DMS53 treated with DMSO at 0.1 percent for 48 hours (cell line): ENCODE measurements around the gene TMEM255B.
"Not testable (repeated sequence)": the region's sequence is repeated elsewhere in the genome, so short reads cannot be mapped to it uniquely, and the experiment has no call there.

ENCODE experiments used
- DNase-seq: peaks from one replicate; lab custom pipeline; 2025; ENCODE audit not compliant: unreplicated experiment; lab: John Stamatoyannopoulos, UW

The TMEM255B gene

DNA sequence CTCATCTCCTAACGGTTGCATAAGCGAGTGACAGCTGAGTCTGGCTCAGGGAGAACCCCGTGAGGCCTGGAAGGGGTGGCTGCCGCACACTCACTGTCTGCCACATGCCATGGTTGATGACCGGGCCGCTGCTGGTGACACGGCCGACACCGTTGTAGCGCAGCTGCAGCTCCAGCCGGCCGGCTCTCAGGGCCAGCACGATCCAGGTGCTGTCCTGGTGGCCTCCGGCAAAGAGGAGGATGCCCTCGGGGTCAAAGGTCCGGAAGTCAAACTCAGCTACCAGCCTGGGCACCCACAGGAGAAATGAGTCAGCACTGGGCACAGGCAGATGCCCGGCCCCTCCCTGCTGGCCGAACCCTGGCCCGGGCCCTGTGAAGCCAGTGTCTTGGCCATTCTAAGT lies 73.2 kb downstream of the TMEM255B start:
- no peak for DNase-seq

DNA sequence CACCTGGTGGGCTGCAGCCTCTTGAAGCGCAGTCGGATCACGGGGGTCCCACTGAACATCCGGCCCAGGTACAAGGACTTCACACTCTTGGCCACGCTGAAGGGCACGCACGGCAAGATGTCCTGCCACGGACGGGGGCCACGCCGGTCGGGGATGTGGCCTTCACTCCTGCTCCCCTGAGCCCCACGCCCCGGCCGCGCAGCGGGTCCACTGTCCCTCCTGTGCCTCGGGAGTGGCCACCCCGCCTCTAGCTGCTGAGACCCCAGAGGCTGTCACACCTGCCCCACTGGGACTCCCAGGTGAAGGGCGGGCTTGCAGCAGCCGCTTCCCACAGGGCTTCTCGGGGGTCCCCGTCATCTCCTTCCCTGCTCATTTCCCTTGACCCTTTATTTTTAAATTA lies 73.6 kb downstream of the TMEM255B start:
- DNase-seq, result no peak

DNA sequence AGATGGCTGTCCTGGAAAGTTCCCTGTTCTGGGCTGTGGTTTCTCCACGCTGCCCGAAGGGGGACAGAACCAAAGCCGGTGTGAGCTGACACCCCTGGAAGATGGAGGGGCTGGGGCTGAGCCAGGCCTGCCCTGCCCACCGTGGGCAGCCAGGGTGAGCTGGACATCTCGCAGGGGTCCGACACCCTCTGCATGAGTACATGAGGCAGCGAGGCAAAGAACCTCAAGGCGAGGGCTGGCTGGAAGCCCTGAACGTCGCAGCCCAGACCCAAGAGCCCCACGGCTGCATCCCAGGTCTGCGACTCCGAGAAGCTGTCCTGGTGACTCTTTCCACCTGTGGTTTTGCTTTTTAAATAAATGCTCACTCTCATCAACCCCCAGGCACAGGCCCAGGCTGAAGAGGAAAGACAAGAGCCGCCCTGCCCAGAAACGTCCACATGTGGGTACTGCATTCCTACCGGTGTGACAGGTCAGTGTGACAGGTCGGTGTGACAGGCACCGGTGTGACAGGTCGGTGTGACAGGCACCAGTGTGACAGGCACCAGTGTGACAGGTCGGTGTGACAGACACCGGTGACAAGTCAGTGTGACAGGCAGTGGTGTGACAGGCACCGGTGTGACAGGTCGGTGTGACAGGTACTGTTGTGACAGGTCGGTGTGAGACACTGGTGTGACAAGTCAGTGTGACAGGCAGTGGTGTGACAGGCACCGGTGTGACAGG lies 74.2 kb downstream of the TMEM255B start:
- DNase-seq, result no peak

DNA sequence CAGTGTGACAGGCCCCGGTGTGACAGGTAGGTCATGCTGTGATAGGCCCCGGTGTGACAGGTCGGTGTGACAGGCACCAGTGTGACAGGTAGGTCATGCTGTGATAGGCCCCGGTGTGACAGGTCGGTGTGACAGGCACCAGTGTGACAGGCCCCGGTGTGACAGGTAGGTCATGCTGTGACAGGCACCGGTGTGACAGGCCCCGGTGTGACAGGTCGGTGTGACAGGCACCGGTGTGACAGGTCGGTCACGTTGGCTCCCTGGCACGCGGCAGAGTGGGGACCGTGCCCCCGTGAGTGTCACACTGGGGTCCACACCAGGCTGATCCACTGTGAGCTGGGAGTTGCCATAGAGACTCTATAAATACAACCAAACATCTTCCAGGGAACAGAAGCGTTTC lies 75.0 kb downstream of the TMEM255B start:
- DNase-seq, result not testable (repeated sequence)

DNA sequence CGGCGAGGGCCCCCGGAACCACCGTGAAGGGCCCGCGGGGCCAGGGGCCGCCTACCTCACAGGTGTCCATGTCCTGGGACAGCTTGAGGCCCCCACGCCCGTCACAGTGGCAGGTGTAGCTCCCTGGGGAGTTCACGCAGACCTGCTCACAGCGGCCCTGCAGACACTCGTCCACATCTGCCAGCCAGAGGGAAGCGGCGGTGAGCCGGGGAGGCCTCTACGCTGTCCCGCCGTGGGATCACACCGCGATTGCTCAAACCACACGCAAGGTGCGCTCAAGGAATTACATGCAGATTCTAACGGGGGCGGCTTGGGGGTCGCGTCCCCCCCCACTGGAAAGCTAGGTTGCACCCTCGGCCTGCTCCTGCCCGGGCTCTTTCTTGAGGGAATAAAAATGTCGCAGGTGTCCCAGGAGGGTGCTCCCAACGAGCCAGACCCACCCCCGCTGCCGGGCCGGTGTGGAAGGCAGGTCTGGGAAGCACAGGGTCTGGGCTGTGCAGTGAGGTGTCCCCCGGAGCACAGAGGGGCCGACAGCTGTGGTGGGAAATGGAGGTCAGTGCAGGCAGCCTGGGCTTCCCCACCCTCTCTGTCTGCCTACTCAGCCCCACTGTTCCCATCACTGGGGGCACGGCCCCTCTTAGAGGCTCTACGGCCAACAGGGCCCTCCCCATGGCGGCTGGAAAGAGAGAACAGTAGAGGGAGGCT lies 75.6 kb downstream of the TMEM255B start:
- DNase-seq, result no peak

DNA sequence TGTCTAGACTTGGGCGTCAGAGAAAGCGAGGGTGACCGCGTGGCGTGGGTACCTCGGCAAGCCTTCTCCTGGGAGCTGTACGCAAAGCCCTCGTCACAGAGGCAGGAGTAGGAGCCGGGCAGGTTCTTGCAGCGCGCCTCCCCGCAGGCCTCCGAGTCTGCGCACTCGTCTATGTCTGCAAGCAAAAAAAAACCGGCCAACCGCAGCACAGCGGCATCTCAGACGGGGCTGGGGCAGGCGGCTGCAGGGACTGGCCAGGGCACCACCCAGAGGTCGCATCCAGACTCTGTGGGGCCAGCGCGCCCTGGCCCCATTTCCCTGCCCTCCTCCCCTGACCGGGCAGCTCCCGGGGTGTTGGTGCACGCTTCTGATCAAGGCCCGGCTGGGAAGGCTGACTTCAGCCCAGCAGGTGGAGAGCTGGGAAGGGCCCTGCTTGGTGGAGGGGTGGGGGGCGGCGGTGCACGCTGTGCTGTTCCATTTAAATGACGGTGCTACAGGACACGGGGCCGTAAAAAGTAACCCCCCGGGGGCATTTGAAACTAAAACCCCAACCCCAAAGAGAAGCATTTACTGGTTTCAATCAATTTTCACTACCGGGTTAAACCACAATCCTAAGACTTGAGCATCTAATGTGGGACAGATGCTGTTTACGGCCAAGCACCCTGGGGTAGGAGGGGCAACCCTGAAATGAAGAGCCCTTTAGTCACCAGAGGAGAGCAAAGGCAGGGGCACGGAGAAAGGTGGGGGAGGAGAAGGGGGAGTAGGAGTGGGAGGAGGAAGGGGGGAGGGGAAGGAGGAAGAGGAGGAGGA lies 76.6 kb downstream of the TMEM255B start:
- no peak for DNase-seq

DNA sequence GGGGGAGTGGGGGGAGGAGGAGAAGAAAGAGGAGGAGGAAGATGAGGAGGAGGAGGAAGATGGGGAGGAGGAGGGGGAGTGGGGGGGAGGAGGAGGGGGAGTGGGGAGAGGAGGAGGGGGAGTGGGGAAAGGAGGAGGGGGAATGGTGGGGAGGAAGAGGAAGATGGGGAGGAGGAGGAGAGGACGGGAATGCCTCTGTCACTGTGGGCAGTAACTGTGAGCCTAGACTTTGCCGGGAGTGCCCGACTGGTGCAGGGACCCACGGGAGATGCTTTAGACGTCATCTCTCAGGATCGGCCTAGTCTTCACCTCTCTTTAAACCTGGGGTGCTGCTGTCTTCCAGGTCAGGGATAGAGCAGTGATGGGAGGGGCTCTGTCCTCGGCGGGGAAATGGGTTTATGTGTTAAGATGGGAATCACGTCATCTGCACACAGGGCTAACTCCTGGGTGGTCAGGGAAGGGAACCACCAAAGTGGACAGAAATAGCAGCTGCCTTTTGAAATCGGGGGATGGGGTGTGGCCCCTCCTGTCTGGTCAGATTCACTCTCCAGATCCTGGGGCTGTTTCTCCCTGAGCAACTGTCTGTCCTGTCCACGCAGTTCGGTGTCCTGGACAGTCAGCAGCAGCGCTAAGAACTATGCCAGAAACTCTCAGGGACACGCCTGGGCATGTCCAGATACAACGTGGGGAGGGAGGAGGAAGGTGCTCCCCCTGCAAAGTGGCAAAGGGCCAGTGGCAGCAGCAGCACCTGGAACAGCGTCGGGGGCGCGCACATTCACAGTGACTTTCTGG lies 77.9 kb downstream of the TMEM255B start:
- DNase-seq, result peak; percentile 0

DNA sequence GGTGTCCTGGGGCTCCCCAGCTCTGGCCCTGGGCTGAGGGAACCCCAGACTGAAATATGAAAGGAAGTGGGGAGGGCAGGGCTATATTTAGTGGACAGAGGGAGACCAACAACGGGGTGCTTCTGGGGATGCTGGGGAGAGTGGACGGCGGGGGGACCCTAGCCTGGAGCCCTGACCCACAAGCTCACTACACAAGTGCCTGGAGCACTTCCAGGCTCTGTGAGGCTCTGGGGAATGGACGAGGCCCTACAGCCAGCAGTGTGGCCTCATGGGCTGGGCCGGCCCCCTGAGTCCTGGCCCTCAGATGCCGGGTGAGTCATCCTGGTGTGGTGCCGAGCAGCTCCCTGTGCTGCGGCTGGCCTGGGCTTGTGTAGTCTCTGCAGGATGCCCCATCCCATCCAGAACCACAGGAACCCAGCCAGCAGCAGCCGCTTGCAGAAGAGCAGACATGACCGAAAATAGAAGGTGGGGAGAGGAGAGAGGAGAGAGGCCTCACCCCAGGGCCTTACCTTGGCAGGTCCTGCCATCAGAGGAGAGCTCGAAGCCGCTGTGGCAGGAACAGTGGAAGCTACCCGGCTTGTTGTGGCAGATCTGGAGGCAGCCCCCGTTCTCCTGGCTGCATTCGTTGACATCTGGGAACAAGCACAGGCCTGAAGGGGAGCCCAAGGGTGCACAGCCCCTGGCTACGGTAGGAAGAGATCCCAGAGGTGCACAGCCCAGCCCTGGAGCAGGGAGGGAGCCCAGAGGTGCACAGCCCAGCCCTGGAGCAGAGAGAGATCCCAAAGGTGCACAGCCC lies 78.7 kb downstream of the TMEM255B start:
- peak; percentile 11 for DNase-seq

DNA sequence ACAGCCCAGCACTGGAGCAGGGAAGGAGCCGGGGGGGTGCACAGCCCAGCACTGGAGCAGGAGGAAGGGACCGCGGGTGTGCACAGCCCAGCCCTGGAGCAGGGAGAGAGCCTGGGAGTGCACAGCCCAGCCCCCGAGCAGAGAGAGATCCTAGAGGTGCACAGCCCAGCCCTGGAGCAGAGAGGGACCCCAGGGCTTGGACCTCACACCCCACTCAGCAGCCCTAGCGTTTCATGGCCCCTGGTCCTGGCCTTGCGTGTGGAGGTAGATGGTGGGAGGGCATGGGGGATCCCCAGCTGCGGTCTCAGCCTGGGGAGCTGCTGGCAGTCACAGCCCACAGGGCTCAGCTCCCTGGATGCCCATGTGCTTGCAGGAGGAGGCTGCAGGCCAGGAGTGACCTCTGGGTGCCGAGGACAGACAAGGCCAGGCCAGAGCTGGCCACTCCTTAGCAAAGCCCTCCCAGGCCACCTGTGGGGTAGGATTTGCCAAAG lies 79.7 kb downstream of the TMEM255B start:
- DNase-seq, result no peak

DNA sequence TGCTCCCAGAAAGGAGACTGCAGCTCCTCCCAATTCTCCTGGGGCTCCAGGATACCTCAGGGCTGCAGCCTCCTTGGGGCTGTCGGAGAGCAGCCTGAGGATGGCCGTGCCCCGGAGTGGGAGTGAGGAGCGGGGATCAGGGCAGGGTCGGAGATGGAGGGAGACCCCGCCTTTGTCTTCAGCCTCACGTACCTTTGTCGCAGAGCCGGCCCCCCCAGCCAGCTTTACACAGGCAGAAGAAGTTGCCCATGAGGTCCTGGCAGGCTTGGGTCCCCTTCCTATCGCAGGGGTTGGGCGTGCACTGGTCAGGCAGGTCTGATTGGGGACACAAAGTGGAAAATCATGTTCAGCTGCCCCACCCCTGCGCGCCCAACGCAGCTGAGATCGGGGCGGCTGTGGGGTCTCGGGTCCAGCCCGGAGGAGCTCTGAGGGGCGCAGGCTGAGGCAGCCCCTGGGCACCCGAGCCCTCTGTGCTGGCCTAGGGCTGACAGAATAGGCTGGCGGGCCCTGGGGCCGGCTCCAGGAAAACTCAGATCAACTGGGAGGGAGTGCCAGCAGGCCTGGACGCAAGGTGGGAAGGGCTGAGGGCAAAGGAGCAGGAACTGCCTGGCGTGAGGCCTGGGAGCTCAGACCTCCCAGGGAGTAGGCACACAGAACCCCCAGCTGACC lies 80.6 kb downstream of the TMEM255B start:
- no peak for DNase-seq

DNA sequence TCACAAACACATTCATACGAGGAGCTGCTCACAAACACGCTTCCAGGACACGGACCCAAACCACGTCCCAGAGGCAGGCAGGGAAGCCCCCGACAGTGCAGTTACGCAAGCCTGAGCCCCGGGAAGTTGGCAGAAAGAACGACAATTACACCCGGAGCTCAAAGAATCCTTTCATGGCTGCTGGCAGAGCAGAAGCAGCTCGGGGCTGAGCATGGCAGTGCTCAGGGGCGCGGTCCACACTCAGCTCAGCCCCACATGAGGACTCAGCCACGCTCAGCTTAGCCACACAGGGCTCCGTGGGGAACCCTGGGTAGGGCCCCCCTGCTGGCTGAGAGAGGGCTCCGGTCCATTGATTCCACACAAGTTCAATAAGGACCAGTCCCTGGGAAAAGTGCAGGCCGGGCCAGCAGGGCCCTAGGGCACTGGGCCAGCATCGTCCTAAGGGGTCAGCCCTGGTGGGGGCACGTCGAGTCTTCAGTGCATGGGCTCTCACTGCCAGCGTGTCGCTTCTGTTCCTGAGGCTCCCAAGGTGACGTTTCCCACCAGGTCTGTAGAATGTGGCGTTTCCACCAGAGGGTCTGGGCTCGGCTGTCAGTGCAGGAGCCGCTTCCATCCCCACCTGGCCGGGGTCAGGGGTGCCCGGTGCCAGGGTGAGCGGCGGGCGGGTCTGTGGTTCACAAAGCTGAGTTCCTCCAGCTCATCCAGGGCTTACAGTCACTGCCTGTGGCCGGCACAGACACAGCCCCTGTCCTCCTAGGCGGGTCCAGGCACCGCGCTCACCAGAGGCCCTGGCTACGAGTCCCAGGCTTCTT lies 81.7 kb downstream of the TMEM255B start:
- DNase-seq, result no peak

DNA sequence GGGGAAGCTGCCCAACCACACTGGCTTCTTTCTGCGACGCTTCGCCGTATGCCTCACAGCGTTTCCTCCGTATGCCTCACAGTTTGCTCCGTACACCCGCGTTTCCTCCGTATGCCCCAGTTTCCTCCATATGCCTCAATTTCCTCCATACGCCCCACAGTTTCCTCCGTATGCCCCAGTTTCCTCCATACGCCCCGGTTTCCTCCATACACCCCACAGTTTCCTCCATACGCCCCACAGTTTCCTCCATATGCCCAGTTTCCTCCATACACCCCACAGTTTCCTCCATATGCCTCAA lies 82.3 kb downstream of the TMEM255B start:
- DNase-seq, result no peak

DNA sequence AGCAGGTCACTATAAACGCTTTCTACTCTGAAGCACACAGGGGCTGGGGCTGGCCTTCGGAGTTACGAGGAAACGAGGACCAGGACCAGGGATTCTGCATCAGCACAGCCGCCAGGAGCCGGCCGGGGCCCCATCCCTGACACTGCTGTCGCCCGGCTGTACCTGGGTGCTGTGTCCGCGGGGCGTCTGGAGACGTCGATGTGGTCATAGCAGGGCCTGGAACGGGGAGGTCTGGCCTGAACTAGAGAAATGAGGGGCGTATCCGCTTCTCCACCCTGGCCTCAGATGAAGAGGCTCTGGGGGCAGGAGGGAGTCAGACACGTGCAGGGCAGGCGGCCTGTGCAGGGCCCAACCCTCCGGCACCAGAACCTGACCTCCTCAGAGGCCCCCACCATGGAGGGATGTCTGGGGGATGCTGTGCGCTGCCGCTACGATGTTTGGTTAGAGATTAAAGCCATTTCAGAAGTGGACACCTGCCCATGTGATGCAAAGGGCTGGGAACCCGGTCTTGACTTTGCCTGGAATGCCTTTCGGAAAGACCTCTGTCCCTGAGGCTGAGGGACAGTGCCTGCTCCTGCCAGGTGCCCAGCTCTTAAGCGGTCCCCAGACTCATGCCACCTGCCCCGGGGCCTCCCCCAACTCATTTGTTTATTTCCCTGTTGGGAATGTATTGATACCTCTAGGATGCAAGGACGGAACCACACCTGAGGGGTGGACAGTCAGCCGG lies 83.5 kb downstream of the TMEM255B start:
- DNase-seq, result no peak

DNA sequence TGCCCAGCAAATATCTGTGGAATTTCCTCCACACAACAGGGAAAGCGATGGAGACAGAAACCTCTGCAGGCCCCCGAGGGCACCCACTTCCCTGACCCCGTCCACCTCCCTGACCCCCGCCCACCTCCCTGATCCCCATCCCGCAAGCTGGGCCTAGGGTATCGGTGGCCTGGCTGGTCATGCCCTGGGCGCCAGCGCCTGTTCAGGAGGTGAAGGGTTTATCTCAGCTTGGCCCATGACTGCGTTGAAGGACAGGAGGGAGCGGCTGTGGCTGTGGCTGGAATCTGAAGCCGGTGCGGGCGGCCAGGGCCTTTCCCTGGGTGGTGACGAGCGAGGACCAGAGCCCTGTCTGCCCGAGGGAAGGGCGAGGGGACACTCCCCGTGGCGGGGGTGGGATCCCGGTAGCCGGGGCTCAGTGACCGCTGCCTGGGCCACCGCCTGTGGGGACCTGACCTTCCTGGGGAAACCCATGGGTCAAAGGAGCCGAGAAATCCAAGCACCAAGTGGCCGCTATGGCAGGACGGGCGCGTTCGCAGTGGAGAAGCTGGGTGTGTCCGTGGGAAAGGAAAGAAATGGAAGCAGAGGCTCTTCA lies 84.1 kb downstream of the TMEM255B start:
- no peak for DNase-seq

DNA sequence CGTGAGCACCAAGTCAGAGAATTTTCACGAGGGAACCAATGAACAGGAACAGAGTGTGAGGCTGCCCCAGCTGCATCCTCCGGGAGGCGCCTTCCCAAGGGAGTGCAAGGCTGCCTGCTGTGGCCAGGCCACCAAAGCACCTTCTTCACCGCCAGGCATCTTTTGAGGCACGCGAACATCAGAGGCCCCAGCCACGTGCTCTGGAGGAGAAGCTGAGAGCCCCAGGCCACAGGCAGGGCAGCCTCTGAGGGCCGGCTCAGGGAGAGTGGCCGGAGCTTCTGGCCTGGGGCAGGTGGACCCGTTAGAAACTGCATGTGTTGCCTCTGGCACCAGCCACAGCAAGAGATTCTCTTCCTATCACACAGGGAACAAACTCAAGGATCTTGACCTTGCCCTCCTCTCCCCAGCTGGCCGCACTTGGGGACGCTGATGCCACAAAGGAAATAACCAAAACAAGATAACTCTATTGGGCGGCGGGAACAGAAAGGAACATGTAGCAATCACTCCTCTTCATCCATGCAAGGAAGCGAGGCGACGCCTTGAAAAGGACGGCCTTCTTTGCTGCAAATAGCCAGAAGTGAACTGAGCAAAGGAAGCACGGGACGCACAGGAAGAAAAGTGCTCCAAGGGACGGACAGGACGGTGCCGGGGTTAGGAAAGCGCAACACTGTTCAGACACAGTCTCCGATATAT lies 85.0 kb downstream of the TMEM255B start:
- DNase-seq, result no peak

DNA sequence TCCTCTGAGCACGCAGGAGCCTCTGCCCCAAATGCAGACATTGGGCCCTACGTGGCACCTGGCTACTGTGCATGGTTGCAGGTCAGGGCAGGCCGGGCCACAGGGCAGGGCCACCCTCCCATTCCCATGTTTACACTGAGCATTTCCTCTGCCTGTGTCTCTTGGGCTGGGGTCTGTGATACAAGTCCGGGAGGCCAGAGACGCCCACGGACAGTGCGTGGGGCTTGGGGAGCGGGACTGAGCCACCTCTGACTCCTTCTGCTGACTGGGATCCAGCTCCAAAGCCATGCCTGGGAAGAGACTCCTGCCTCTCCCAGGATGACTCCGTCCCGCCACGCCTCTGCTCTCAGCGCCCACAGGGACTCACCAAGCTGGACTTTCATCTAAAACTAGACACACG lies 86.0 kb downstream of the TMEM255B start:
- DNase-seq, result no peak
